Activated naive CD4-positive, alpha-beta T cell treated with anti-CD3 and anti-CD28 coated beads, Interleukin-2, amount 50 U/mL, for 24 hours (primary cell): Measurements from ENCODE around the gene GAL3ST3.
A peak's percentile ranks its signal among the peaks of the same experiment; 100 is the strongest.
"Not testable (repeated sequence)": the region's sequence is repeated elsewhere in the genome, so short reads cannot be mapped to it uniquely, and the experiment has no call there.

Experiments
- H3K27ac Mint-ChIP-seq: one replicate; pipeline ENCODE4 v1.8.0; 2021; ENCODE audit warnings: mild to moderate bottlenecking, mixed read lengths
- H3K27me3 Mint-ChIP-seq: one replicate; pipeline ENCODE4 v1.8.0; 2021; ENCODE audit warnings: mixed read lengths
- H3K36me3 Mint-ChIP-seq: one replicate; pipeline ENCODE4 v1.8.0; 2021; ENCODE audit warnings: mixed read lengths
- H3K4me1 Mint-ChIP-seq: one replicate; pipeline ENCODE4 v1.8.0; 2021; ENCODE audit warnings: mixed read lengths
- H3K4me3 Mint-ChIP-seq: one replicate; pipeline ENCODE4 v1.8.0; 2021; ENCODE audit warnings: mild to moderate bottlenecking, mixed read lengths
- H3K9me3 Mint-ChIP-seq: one replicate; pipeline ENCODE4 v1.8.0; 2021; ENCODE audit warnings: mixed read lengths

The GAL3ST3 gene

DNA sequence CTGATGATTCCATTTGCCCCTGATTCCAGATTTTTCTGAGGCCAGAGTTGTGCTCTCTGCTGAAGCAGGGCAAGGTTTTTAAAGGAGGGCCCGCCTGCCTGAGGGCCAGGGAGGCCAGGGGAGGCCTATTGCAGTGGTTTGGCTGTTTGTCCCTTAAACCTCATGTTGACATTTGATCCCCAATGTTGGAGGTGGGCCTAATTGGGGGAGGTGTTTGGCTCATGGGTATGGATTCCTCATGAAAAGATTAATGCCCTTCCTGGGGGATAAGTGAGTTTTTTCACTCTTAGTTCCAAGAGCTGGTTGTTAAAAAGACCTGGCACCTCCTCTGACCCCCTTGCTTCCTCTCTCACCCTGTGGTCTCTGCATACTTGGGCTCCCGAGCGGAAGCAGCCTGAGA is 9.2 kb downstream of the GAL3ST3 start:
- Mint-ChIP-seq H3K27me3 (no peaks in the 10 kb centered on the region), H3K27ac (no peak overlapping the region), H3K9me3 (no peaks in the 10 kb centered on the region), H3K4me3 (no peak overlapping the region), H3K4me1 (peaks cover 4% of the 10 kb centered on the region), H3K36me3 (no peaks in the 10 kb centered on the region)

GRCh38 chr11:66037327-66037726 is 11.6 kb downstream of the GAL3ST3 start:
- Mint-ChIP-seq H3K9me3 (no peaks in the 10 kb centered on the region), H3K4me1 (no peaks in the 10 kb centered on the region), H3K27ac (no peak overlapping the region), H3K36me3 (no peaks in the 10 kb centered on the region), H3K4me3 (no peak overlapping the region), H3K27me3 (no peaks in the 10 kb centered on the region)

DNA sequence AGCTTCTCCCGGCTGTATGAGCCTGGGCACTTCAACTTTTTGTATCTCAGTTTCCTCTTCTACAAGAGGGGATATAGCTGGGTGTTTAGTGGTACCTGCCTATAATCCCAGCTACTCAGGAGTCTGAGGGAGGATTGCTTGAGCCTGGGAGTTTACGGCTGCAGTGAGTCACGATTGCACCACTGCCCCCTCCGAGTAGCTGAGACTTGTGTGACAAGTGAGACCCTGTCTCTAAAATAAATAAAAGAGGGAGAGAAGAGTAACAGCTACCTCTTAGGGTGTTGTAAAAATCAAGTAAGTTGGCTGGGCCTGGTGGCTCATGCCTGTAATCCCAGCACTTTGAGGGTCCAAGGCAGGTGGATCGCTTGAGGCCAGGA is 12.6 kb downstream of the GAL3ST3 start:
- H3K36me3 Mint-ChIP-seq: no peaks in the 10 kb centered on the region
- H3K9me3 Mint-ChIP-seq: no peaks in the 10 kb centered on the region
- no peaks in the 10 kb centered on the region for H3K27me3 Mint-ChIP-seq
- no peak overlapping the region for H3K4me3 Mint-ChIP-seq
- no peak overlapping the region for H3K27ac Mint-ChIP-seq
- H3K4me1 Mint-ChIP-seq: no peaks in the 10 kb centered on the region

GRCh38 chr11:66035653-66036333 is 13.2 kb downstream of the GAL3ST3 start:
- no peaks in the 10 kb centered on the region for H3K36me3 Mint-ChIP-seq
- no peak overlapping the region for H3K4me3 Mint-ChIP-seq
- H3K9me3 Mint-ChIP-seq: no peaks in the 10 kb centered on the region
- no peak overlapping the region for H3K27ac Mint-ChIP-seq
- no peaks in the 10 kb centered on the region for H3K4me1 Mint-ChIP-seq
- H3K27me3 Mint-ChIP-seq: no peaks in the 10 kb centered on the region

DNA sequence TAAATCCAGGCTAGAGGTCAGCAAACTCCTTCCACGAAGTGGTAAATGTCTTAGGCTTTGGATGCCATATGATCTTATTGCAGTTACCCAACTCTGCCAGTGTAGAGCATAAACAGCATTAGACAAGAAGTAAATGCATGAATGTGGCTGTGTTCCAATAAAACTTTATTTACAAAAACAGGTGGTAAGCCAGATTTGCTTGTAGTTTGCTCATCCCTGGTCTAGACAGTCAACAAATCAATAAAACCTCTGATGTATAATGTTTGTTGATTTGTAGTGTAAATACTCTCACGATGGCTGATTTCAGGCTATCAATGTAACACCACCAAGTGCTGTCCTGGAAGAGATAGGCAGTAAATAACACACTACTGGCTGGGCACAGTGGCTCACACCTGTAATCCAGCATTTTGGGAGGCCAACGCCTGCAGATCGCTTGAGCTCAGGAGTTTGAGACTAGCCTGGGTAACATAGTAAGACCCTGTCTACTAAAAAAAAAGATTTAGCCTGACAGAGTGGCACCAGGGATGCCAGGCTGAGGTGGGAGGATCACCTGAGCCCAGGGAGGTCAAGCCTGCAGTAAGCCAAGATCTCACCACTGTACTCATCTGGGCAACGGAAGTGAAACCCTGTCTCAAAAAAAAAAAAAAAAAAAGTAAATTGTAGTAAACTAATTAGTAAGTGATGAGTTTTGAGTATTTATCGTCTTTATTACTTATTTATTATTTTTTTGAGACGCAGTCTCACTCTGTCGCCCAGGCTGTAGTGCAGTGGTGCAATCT is 15.8 kb downstream of the GAL3ST3 start:
- Mint-ChIP-seq H3K27ac (no peak overlapping the region), H3K4me1 (no peaks in the 10 kb centered on the region), H3K9me3 (no peaks in the 10 kb centered on the region), H3K4me3 (no peak overlapping the region), H3K27me3 (no peaks in the 10 kb centered on the region), H3K36me3 (no peaks in the 10 kb centered on the region)

DNA sequence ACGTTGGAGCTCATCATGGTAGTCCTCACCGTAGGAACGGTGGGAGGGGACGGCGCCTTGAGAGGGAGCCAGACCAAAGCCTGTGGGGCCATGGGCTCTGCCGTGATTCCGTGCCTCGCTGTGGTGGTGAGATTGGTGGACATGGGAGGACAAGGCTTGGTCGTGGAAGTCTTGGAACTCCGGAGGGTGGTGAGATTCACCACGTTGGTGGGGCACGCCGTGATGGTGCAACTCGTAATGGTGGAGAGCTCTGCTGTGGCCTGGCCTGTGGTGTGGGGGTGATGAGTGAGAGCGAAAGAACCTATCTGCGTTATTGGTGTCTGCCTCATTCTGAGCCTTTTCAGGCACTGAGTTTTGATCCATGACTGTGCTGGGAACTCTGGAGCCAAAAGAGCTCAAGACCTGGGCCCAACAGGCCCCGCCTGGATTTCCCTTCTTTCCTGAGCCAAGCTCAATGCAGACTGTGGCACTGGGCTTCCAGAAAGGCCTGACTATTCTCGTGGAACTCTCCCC is 22.9 kb downstream of the GAL3ST3 start, which contains the start of gene CATSPER1:
Gene CATSPER1, minus strand, starts transcription at position 463 of the 513 bp plus-strand sequence. Its CDS starts 100 bp downstream, at position 363.
- no peaks in the 10 kb centered on the region for H3K9me3 Mint-ChIP-seq
- peaks cover 5% of the 10 kb centered on the region for H3K4me1 Mint-ChIP-seq
- peak within 1 kb of the TSS; percentile 60 for H3K27ac Mint-ChIP-seq
- no peaks in the 10 kb centered on the region for H3K36me3 Mint-ChIP-seq
- H3K4me3 Mint-ChIP-seq: no peak within 1 kb of the TSS
- H3K27me3 Mint-ChIP-seq: peaks cover 3% of the 10 kb centered on the region

- not testable (repeated sequence) for H3K27me3 Mint-ChIP-seq, H3K4me1 Mint-ChIP-seq, H3K9me3 Mint-ChIP-seq, H3K36me3 Mint-ChIP-seq, H3K4me3 Mint-ChIP-seq, H3K27ac Mint-ChIP-seq
Observed at GRCh38 chr11:66023186-66023440, 25.8 kb downstream of the GAL3ST3 start.

DNA sequence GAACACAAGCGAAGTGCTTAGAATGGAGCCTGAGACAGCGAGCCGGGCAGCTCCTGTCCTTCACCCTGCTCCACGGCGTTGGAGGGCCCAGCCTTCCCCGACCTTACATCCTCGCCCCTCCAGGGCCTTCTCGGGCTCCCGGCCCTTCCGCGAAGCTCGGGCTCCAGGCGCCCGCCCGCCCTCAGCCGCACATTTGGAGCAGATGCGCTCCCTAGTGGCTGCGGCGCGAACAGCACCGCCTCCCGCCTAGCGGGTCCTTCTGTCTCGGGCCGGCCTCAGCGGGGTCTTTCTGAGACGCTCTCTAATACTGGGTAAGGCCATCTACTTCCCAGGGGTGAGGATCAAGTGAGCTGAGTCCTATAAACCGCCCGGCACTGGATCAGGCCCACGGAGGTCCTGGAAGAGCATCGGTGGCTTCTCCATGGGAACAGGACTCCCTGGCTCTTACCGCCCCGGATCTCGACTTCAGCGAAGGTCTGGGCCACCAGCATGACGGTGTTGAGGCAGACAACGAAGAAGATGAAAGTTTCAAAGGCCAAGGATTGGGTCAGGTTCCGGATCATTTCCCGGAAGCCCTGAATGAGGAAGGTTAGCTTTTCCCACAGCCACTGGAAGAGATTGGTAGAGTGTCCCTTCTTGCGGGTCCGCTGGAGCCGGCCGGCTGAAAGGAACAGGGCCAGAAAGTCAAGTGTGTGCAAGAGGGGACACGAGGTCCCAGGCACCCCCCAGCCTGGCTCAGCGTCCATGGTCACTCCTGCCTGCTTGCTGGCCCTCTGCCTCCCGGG is 26.4 kb downstream of the GAL3ST3 start:
- Mint-ChIP-seq H3K27me3 (peaks cover 3% of the 10 kb centered on the region), H3K4me3 (peak overlapping the region; percentile 51), H3K9me3 (no peaks in the 10 kb centered on the region), H3K36me3 (no peaks in the 10 kb centered on the region), H3K27ac (peak overlapping the region; percentile 82), H3K4me1 (peaks cover 7% of the 10 kb centered on the region)

DNA sequence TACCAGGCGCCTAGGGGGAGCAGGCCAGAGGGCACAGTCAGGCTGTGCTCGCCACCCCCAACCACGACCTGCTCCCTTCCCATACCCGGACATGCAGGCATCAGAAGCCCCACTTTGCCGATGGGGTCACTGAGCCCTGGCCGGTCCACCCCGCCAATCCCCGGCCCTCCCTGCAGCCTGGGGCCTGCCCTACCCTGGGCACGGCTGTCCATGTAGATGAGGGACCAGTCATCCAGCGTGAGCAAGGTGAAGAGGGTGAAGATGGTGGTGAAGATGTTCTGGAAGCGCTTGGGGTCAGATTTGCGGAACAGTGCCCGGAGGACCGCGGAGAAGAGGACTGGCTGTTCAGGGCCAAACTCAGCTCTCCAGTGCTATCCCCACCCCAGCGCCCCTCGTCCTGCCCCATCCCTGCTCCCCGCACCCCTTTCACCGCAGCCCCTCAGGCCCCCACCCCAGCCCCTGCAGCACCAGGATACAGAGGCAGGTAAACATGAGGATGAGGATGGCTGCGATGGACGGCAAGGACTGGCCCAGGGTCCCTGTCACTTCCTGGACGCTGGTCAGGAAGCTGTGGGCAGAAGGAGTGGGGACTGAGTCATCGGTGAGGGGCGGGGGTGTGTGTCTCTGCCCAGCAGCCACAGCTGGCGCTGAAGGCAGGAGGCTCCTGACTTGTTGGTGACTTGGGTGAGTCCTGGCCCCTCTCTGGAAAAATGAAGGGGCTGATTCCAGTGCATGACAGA is 28.2 kb downstream of the GAL3ST3 start:
- Mint-ChIP-seq H3K27me3 (peaks cover 3% of the 10 kb centered on the region), H3K4me3 (no peak overlapping the region), H3K36me3 (no peaks in the 10 kb centered on the region), H3K27ac (no peak overlapping the region), H3K4me1 (peaks cover 13% of the 10 kb centered on the region), H3K9me3 (no peaks in the 10 kb centered on the region)

- Mint-ChIP-seq H3K36me3 (no peaks in the 10 kb centered on the region), H3K9me3 (no peaks in the 10 kb centered on the region), H3K4me3 (no peak overlapping the region), H3K27me3 (peaks cover 3% of the 10 kb centered on the region), H3K27ac (no peak overlapping the region), H3K4me1 (peaks cover 13% of the 10 kb centered on the region)
Observed at GRCh38 chr11:66020212-66020611, 28.7 kb downstream of the GAL3ST3 start.

DNA sequence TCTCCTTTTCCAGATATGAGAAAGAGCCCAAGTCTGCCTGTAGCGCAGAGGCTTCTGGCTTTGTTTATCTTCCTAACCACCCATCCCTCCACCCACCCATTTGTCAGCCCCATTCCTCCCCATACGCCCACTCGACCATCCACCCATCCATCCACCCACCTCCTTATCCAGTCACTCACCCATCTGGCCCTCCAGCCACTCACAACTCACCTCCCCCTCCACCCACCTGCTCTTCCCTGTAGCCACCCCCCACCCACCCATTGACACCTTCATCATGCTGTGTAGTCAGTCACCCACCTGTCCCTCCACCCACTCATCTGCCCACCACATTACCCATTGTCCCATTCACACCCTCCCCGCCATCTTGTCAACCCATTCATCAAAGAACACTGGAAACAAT is 31.6 kb downstream of the GAL3ST3 start:
- no peaks in the 10 kb centered on the region for H3K9me3 Mint-ChIP-seq
- H3K36me3 Mint-ChIP-seq: no peaks in the 10 kb centered on the region
- H3K4me1 Mint-ChIP-seq: peaks cover 8% of the 10 kb centered on the region
- H3K27me3 Mint-ChIP-seq: peaks cover 1% of the 10 kb centered on the region
- no peak overlapping the region for H3K4me3 Mint-ChIP-seq
- peak overlapping the region; percentile 55 for H3K27ac Mint-ChIP-seq

DNA sequence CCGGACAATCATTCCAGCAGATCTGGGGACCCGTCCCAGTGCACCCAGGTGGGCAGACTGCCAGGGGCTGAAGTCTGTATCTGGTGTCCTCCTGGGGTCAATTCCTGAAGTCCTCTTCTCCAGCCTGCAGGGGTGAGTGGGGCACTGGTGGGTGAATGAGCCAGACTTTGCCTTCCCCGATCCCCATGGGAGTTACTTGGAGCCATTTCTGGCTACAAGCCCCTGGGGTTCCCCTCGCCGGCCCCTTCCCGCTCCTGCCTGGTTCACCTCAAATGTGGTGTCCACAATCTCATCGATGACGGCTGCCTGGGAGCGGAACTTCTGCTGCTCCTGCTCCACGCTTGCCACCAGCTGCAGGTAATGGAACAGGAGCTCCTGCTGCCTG is 32.2 kb downstream of the GAL3ST3 start:
- no peak overlapping the region for H3K27ac Mint-ChIP-seq
- no peak overlapping the region for H3K4me3 Mint-ChIP-seq
- peaks cover 8% of the 10 kb centered on the region for H3K4me1 Mint-ChIP-seq
- H3K27me3 Mint-ChIP-seq: peaks cover 1% of the 10 kb centered on the region
- no peaks in the 10 kb centered on the region for H3K36me3 Mint-ChIP-seq
- H3K9me3 Mint-ChIP-seq: no peaks in the 10 kb centered on the region

GRCh38 chr11:66015936-66016792 is 32.8 kb downstream of the GAL3ST3 start:
- no peak overlapping the region for H3K27ac Mint-ChIP-seq
- H3K4me3 Mint-ChIP-seq: no peak overlapping the region
- no peaks in the 10 kb centered on the region for H3K36me3 Mint-ChIP-seq
- H3K4me1 Mint-ChIP-seq: peaks cover 8% of the 10 kb centered on the region
- H3K27me3 Mint-ChIP-seq: peaks cover 1% of the 10 kb centered on the region
- no peaks in the 10 kb centered on the region for H3K9me3 Mint-ChIP-seq

GRCh38 chr11:66015454-66015881 is 33.5 kb downstream of the GAL3ST3 start:
- Mint-ChIP-seq H3K4me1 (peaks cover 8% of the 10 kb centered on the region), H3K27me3 (peaks cover 2% of the 10 kb centered on the region), H3K36me3 (no peaks in the 10 kb centered on the region), H3K4me3 (no peak overlapping the region), H3K9me3 (no peaks in the 10 kb centered on the region), H3K27ac (no peak overlapping the region)
